Astrocyte (in vitro differentiated cells and primary cell): Measurements from ENCODE around the gene POLR3GL.

ENCODE experiments used
- CTCF ChIP-seq: IDR thresholded peaks from 2 replicates; pipeline ENCODE4 v1.5.1; 2011; ENCODE audit warnings: low read depth, mild to moderate bottlenecking, inconsistent platforms, low read length, moderate library complexity; ENCODE audit not compliant: insufficient read depth
- EZH2 ChIP-seq: IDR thresholded peaks from 2 replicates; pipeline ENCODE4 v1.6.1; 2012; ENCODE audit warnings: mild to moderate bottlenecking, low read length, inconsistent platforms; ENCODE audit not compliant: insufficient read depth

- TF ChIP-seq CTCF = no peak
- TF ChIP-seq EZH2 = no peak
These were observed 52.4 kb downstream of the POLR3GL start for GRCh38 chr1:146016891-146017290.
